ENCODE data around the gene TRAPPC3L.

DNA sequence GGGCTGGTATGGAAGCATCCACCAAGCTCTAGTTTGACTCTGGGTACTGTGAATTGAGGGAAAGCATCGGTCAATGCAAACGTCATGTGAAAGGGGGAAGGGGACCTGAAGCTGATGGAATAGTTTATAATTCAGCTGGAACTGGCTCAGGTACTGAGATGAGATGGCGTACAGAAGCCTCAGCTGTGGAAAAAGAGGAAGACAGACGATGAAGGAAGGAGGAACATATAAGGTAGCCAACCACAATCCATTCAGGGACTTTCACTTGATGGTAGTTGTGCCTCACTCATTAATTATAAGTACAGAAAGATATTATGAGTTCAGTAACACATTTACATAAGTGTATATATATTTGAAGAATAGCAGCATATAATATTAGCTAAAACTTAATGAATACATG lies 31.4 kb downstream of the TRAPPC3L start:
- TF ChIP-seq YY1 (IDR thresholded peaks at IDR 0.05; ENCODE audit: low read depth, low read length) (no peak), EP300 (IDR thresholded peaks at IDR 0.05; ENCODE audit: borderline replicate concordance in 1 of 2, low read depth in 2 of 2, low read length in 2 of 2) (no peak), RAD21 (IDR thresholded peaks at IDR 0.05 in 1 of 2, conservative IDR thresholded peaks at IDR 0.05 in 1 of 2; ENCODE audit: low read depth in 2 of 2, low read length in 2 of 2) (no peak), HDAC2 (IDR thresholded peaks at IDR 0.05; ENCODE audit: borderline replicate concordance in 1 of 2, low read depth in 2 of 2, low read length in 2 of 2) (no peak)
- TF ChIP-seq, protein P1, sequence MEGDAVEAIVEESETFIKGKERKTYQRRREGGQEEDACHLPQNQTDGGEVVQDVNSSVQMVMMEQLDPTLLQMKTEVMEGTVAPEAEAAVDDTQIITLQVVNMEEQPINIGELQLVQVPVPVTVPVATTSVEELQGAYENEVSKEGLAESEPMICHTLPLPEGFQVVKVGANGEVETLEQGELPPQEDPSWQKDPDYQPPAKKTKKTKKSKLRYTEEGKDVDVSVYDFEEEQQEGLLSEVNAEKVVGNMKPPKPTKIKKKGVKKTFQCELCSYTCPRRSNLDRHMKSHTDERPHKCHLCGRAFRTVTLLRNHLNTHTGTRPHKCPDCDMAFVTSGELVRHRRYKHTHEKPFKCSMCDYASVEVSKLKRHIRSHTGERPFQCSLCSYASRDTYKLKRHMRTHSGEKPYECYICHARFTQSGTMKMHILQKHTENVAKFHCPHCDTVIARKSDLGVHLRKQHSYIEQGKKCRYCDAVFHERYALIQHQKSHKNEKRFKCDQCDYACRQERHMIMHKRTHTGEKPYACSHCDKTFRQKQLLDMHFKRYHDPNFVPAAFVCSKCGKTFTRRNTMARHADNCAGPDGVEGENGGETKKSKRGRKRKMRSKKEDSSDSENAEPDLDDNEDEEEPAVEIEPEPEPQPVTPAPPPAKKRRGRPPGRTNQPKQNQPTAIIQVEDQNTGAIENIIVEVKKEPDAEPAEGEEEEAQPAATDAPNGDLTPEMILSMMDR (IDR thresholded peaks at IDR 0.05; ENCODE audit: control extremely low read depth in 1 of 3, insufficient read depth in 1 of 3, low read depth in 1 of 3, low read length in 3 of 3), result no peak

Measured in H1 (cell line).